ENCODE data around the gene ZNF467.

DNA sequence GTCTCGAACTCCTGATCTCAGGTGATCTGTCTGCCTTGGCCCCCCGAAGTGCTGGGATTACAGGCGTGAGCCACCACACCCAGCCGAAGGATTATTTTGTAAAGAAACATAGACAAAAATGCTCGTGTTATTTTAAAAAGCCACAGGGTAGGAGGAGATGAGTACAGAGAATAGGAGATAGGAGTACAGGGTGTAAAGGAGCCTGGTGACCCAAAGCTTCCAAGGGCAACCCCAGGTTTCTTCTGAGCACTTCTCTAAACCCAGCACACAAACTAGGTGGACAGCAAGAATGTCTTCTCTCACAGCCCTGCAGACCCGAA lies 54.7 kb downstream of the ZNF467 start:
- TF ChIP-seq, protein P1, sequence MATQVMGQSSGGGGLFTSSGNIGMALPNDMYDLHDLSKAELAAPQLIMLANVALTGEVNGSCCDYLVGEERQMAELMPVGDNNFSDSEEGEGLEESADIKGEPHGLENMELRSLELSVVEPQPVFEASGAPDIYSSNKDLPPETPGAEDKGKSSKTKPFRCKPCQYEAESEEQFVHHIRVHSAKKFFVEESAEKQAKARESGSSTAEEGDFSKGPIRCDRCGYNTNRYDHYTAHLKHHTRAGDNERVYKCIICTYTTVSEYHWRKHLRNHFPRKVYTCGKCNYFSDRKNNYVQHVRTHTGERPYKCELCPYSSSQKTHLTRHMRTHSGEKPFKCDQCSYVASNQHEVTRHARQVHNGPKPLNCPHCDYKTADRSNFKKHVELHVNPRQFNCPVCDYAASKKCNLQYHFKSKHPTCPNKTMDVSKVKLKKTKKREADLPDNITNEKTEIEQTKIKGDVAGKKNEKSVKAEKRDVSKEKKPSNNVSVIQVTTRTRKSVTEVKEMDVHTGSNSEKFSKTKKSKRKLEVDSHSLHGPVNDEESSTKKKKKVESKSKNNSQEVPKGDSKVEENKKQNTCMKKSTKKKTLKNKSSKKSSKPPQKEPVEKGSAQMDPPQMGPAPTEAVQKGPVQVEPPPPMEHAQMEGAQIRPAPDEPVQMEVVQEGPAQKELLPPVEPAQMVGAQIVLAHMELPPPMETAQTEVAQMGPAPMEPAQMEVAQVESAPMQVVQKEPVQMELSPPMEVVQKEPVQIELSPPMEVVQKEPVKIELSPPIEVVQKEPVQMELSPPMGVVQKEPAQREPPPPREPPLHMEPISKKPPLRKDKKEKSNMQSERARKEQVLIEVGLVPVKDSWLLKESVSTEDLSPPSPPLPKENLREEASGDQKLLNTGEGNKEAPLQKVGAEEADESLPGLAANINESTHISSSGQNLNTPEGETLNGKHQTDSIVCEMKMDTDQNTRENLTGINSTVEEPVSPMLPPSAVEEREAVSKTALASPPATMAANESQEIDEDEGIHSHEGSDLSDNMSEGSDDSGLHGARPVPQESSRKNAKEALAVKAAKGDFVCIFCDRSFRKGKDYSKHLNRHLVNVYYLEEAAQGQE (IDR thresholded peaks at IDR 0.05; ENCODE audit: low read depth) = no peak
- no peak for TF ChIP-seq EGR1 (IDR thresholded peaks at IDR 0.05; ENCODE audit: low read depth)
- no peak for TF ChIP-seq ELF1 (IDR thresholded peaks at IDR 0.05; ENCODE audit: borderline replicate concordance, low read depth)
- no peak for TF ChIP-seq POLR2A (IDR thresholded peaks at IDR 0.05; ENCODE audit: borderline replicate concordance, extremely low read depth, insufficient read depth, insufficient read length)
- TF ChIP-seq JUND (IDR thresholded peaks at IDR 0.05) = no peak
- TF ChIP-seq RAD21 (IDR thresholded peaks at IDR 0.05; ENCODE audit: low read depth) = no peak
- TF ChIP-seq, protein P2, sequence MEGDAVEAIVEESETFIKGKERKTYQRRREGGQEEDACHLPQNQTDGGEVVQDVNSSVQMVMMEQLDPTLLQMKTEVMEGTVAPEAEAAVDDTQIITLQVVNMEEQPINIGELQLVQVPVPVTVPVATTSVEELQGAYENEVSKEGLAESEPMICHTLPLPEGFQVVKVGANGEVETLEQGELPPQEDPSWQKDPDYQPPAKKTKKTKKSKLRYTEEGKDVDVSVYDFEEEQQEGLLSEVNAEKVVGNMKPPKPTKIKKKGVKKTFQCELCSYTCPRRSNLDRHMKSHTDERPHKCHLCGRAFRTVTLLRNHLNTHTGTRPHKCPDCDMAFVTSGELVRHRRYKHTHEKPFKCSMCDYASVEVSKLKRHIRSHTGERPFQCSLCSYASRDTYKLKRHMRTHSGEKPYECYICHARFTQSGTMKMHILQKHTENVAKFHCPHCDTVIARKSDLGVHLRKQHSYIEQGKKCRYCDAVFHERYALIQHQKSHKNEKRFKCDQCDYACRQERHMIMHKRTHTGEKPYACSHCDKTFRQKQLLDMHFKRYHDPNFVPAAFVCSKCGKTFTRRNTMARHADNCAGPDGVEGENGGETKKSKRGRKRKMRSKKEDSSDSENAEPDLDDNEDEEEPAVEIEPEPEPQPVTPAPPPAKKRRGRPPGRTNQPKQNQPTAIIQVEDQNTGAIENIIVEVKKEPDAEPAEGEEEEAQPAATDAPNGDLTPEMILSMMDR (IDR thresholded peaks at IDR 0.05 in 2 of 3, conservative IDR thresholded peaks at IDR 0.05 in 1 of 3; ENCODE audit: borderline replicate concordance in 1 of 3, insufficient read depth in 1 of 3, low read depth in 2 of 3, low read length in 2 of 3) = no peak
- TF ChIP-seq, protein P3, sequence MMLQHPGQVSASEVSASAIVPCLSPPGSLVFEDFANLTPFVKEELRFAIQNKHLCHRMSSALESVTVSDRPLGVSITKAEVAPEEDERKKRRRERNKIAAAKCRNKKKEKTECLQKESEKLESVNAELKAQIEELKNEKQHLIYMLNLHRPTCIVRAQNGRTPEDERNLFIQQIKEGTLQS (IDR thresholded peaks at IDR 0.05) = no peak
- TF ChIP-seq ZFX (IDR thresholded peaks at IDR 0.05) = no peak
- TF ChIP-seq, protein P4, sequence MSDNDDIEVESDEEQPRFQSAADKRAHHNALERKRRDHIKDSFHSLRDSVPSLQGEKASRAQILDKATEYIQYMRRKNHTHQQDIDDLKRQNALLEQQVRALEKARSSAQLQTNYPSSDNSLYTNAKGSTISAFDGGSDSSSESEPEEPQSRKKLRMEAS (IDR thresholded peaks at IDR 0.05) = no peak

All from HCT116 (cell line).